H9 (cell line): ENCODE measurements around the gene PLCH1. TPM values are rescaled to one million over a fixed set of nuclear protein-coding genes. Genes with fewer than 3 reads are reported as not detected.

ENCODE experiments used
- DNase-seq: peaks from one replicate; pipeline ENCODE4 v3.0.0-alpha.2; 2017
- H2AFZ ChIP-seq: one replicate; pipeline ENCODE4 v1.6.1; 2013; ENCODE audit warnings: mild to moderate bottlenecking, low read length, control low read depth, moderate library complexity
- H2AK5ac ChIP-seq: 2 replicates; pipeline ENCODE4 v1.6.1; 2013; ENCODE audit warnings: low read length, control low read depth, mixed read lengths; ENCODE audit not compliant: insufficient read length
- H2BK120ac ChIP-seq: one replicate; pipeline ENCODE4 v1.6.1; 2013; ENCODE audit warnings: low read depth, mild to moderate bottlenecking, low read length, control low read depth, inconsistent platforms; ENCODE audit not compliant: poor library complexity, severe bottlenecking
- H2BK12ac ChIP-seq: 2 replicates; pipeline ENCODE4 v1.6.1; 2013; ENCODE audit warnings: low read length, control low read depth, mixed read lengths, low read depth; ENCODE audit not compliant: insufficient read length
- H2BK15ac ChIP-seq: 2 replicates; pipeline ENCODE4 v1.6.1; 2013; ENCODE audit warnings: low read depth, low read length, control low read depth
- H2BK20ac ChIP-seq: one replicate; pipeline ENCODE4 v1.6.1; 2013; ENCODE audit warnings: low read depth, mild to moderate bottlenecking, low read length, control low read depth, inconsistent platforms; ENCODE audit not compliant: poor library complexity, severe bottlenecking
- H2BK5ac ChIP-seq: 2 replicates; pipeline ENCODE4 v1.6.1; 2013; ENCODE audit warnings: low read length, control low read depth, mixed read lengths; ENCODE audit not compliant: insufficient read length
- H3K14ac ChIP-seq: 2 replicates; pipeline ENCODE4 v1.6.1; 2013; ENCODE audit warnings: low read length, control low read depth; ENCODE audit not compliant: insufficient read depth
- H3K18ac ChIP-seq: 2 replicates; pipeline ENCODE4 v1.6.1; 2013; ENCODE audit warnings: low read depth, mild to moderate bottlenecking, mixed read lengths, low read length, control low read depth; ENCODE audit not compliant: insufficient read length
- H3K23ac ChIP-seq: 2 replicates; pipeline ENCODE4 v1.6.1; 2013; ENCODE audit warnings: low read length, control low read depth, mixed read lengths, low read depth; ENCODE audit not compliant: insufficient read length
- H3K23me2 ChIP-seq: 2 replicates; pipeline ENCODE4 v1.6.1; 2013; ENCODE audit warnings: low read depth, mild to moderate bottlenecking, mixed read lengths, low read length, control low read depth; ENCODE audit not compliant: insufficient read length, poor library complexity, severe bottlenecking
- H3K27ac ChIP-seq: 2 replicates; pipeline ENCODE4 v1.5.1; 2013; ENCODE audit warnings: low read length, control low read depth, mixed read lengths, low read depth; ENCODE audit not compliant: insufficient read length
- H3K27me3 ChIP-seq: 2 replicates; pipeline ENCODE4 v1.6.1; 2013; ENCODE audit warnings: low read length, control low read depth, inconsistent platforms; ENCODE audit not compliant: insufficient read depth
- H3K4ac ChIP-seq: 2 replicates; pipeline ENCODE4 v1.6.1; 2013; ENCODE audit warnings: low read depth, mild to moderate bottlenecking, control low read depth, inconsistent platforms, low read length, moderate library complexity
- H3K4me1 ChIP-seq: 2 replicates; pipeline ENCODE4 v1.6.1; 2013; ENCODE audit warnings: low read length, control low read depth, inconsistent platforms; ENCODE audit not compliant: insufficient read depth
- H3K4me2 ChIP-seq: 2 replicates; pipeline ENCODE4 v1.6.1; 2013; ENCODE audit warnings: low read length, control low read depth, mixed read lengths; ENCODE audit not compliant: insufficient read length, insufficient read depth
- H3K56ac ChIP-seq: 2 replicates; pipeline ENCODE4 v1.6.1; 2013; ENCODE audit warnings: low read depth, mild to moderate bottlenecking, mixed read lengths, low read length, control low read depth; ENCODE audit not compliant: insufficient read length
- H3K79me1 ChIP-seq: 2 replicates; pipeline ENCODE4 v1.6.1; 2013; ENCODE audit warnings: low read depth, mild to moderate bottlenecking, moderate library complexity, low read length, control low read depth, inconsistent platforms; ENCODE audit not compliant: insufficient read depth, poor library complexity, severe bottlenecking
- H3K79me2 ChIP-seq: 2 replicates; pipeline ENCODE4 v1.6.1; 2013; ENCODE audit warnings: low read length, control low read depth, inconsistent platforms; ENCODE audit not compliant: insufficient read depth
- H3K9ac ChIP-seq: 2 replicates; pipeline ENCODE4 v1.6.1; 2013; ENCODE audit warnings: low read length, control low read depth, mixed read lengths; ENCODE audit not compliant: insufficient read length; ENCODE audit errors: extremely low read depth
- H3K9me3 ChIP-seq: one replicate; pipeline ENCODE4 v1.6.1; 2013; ENCODE audit warnings: low read depth, low read length, inconsistent platforms; ENCODE audit not compliant: control insufficient read depth
- H3T11ph ChIP-seq: one replicate; pipeline ENCODE4 v1.6.1; 2013; ENCODE audit warnings: mild to moderate bottlenecking, low read length, control low read depth, inconsistent platforms
- H4K20me1 ChIP-seq: one replicate; pipeline ENCODE4 v1.6.1; 2013; ENCODE audit not compliant: control insufficient read depth, insufficient read length, insufficient read depth
- H4K5ac ChIP-seq: 2 replicates; pipeline ENCODE4 v1.6.1; 2013; ENCODE audit warnings: low read depth, mild to moderate bottlenecking, mixed read lengths, low read length, control low read depth; ENCODE audit not compliant: insufficient read length
- H4K8ac ChIP-seq: replicated peaks from 2 replicates; pipeline ENCODE4 v1.6.1; 2013; ENCODE audit warnings: low read length, control low read depth, mixed read lengths, low read depth; ENCODE audit not compliant: insufficient read length
- H4K91ac ChIP-seq: 2 replicates; pipeline ENCODE4 v1.6.1; 2013; ENCODE audit warnings: low read depth, mild to moderate bottlenecking, moderate library complexity, mixed read lengths, low read length, control low read depth; ENCODE audit not compliant: insufficient read length
- H3K27ac Mint-ChIP-seq, 3 experiments: 2 replicates in 2 of 3; 3 replicates in 1 of 3; pipeline ENCODE4 v1.8.0; 2020 to 2021; ENCODE audit warnings: mixed read lengths in 3 of 3, mild to moderate bottlenecking in 1 of 3, moderate library complexity in 1 of 3
- H3K27me3 Mint-ChIP-seq: 2 replicates; pipeline ENCODE4 v1.8.0; 2021; ENCODE audit warnings: low read depth, mild to moderate bottlenecking, moderate library complexity, mixed read lengths
- H3K36me3 Mint-ChIP-seq, 3 experiments: 2 replicates in 2 of 3; 3 replicates in 1 of 3; pipeline ENCODE4 v1.8.0; 2020 to 2021; ENCODE audit warnings: low read depth in 3 of 3, mixed read lengths in 3 of 3; ENCODE audit not compliant: insufficient read depth in 1 of 3
- H3K4me1 Mint-ChIP-seq, 2 experiments: 2 replicates each; pipeline ENCODE4 v1.8.0; 2020; ENCODE audit warnings: mixed read lengths in 2 of 2
- H3K4me3 Mint-ChIP-seq, 2 experiments: 2 replicates in 1 of 2; 3 replicates in 1 of 2; pipeline ENCODE4 v1.8.0; 2020 to 2021; ENCODE audit warnings: mild to moderate bottlenecking in 2 of 2, mixed read lengths in 2 of 2, moderate library complexity in 1 of 2
- H3K9me3 Mint-ChIP-seq, 2 experiments: 2 replicates in 1 of 2; 3 replicates in 1 of 2; pipeline ENCODE4 v1.8.0; 2020; ENCODE audit warnings: mild to moderate bottlenecking in 2 of 2, mixed read lengths in 2 of 2, moderate library complexity in 1 of 2
- CTCF ChIP-seq: fragments of 200-600 bp; sonication (generic); conservative IDR thresholded peaks from 3 replicates; pipeline ENCODE4 v1.8.0; 2021; ENCODE audit warnings: antibody characterized with exemption, mild to moderate bottlenecking
- WGBS: extraction: QIAGEN DNeasy Blood & Tissue Kit; methylation state at CpG from one replicate; pipeline ENCODE4 v1.1.7; 2013; ENCODE audit warnings: missing lambda C conversion rate, low lambda C conversion rate, mixed read lengths; ENCODE audit not compliant: insufficient read length; ENCODE audit errors: extremely low coverage; 5-methylcytosine and 5-hydroxymethylcytosine counted together
- total RNA-seq: library from RNA; stranded (reverse); gene quantifications from 2 replicates; pipeline ENCODE4 v1.2.1, GENCODE V29; 2021

PLCH1 gene
- total RNA-seq, 1 experiment from 2014 or later, result 19.0 TPM

GRCh38 chr3:155560135-155560534 lies 184.7 kb downstream of the PLCH1 start:
- no peaks in the 10 kb centered on the region for H3K9me3 ChIP-seq
- no peak overlapping the region for H3K4me3 Mint-ChIP-seq
- H3T11ph ChIP-seq, result no peak overlapping the region
- no peaks in the 10 kb centered on the region for H3K79me2 ChIP-seq
- no peaks in the 10 kb centered on the region for H3K23me2 ChIP-seq
- TF ChIP-seq CTCF, result no peak
- no peak overlapping the region for H3K27ac Mint-ChIP-seq
- H3K14ac ChIP-seq, result no peak overlapping the region
- H3K79me1 ChIP-seq, result no peaks in the 10 kb centered on the region
- H3K27ac ChIP-seq, result no peak overlapping the region
- H4K5ac ChIP-seq, result no peak overlapping the region
- WGBS, result no CpG with 5 or more reads among the region's 1 CpG
- no peak overlapping the region for H4K91ac ChIP-seq
- H3K4me1 Mint-ChIP-seq, result peaks cover 3 to 5% of the 10 kb centered on the region in 2 experiments; a peak in 3 of 4 replicates
- no peak overlapping the region for H2AFZ ChIP-seq
- no peak overlapping the region for H2BK15ac ChIP-seq
- no peaks in the 10 kb centered on the region for H3K9me3 Mint-ChIP-seq
- no peak for DNase-seq
- no peaks in the 10 kb centered on the region for H3K4me1 ChIP-seq
- H3K23ac ChIP-seq, result no peak overlapping the region
- H3K4me2 ChIP-seq, result no peak overlapping the region
- no peak overlapping the region for H3K56ac ChIP-seq
- no peaks in the 10 kb centered on the region for H4K20me1 ChIP-seq
- no peaks in the 10 kb centered on the region for H3K27me3 ChIP-seq
- no peak overlapping the region for H2BK120ac ChIP-seq
- H2BK12ac ChIP-seq, result no peak overlapping the region
- no peak overlapping the region for H3K9ac ChIP-seq
- no peak overlapping the region for H2AK5ac ChIP-seq
- no peak overlapping the region for H2BK20ac ChIP-seq
- no peak overlapping the region for H3K18ac ChIP-seq
- no peak overlapping the region for H4K8ac ChIP-seq
- H3K4ac ChIP-seq, result no peak overlapping the region
- peaks cover 0 to 7% (median 3%) of the 10 kb centered on the region in 3 experiments; a peak in 4 of 7 replicates for H3K36me3 Mint-ChIP-seq
- H3K27me3 Mint-ChIP-seq, result no peaks in the 10 kb centered on the region
- no peak overlapping the region for H2BK5ac ChIP-seq
